ENCODE measurements around the gene PSMC3.
A peak's percentile ranks its signal among the peaks of the same experiment; 100 is the strongest.

DNA sequence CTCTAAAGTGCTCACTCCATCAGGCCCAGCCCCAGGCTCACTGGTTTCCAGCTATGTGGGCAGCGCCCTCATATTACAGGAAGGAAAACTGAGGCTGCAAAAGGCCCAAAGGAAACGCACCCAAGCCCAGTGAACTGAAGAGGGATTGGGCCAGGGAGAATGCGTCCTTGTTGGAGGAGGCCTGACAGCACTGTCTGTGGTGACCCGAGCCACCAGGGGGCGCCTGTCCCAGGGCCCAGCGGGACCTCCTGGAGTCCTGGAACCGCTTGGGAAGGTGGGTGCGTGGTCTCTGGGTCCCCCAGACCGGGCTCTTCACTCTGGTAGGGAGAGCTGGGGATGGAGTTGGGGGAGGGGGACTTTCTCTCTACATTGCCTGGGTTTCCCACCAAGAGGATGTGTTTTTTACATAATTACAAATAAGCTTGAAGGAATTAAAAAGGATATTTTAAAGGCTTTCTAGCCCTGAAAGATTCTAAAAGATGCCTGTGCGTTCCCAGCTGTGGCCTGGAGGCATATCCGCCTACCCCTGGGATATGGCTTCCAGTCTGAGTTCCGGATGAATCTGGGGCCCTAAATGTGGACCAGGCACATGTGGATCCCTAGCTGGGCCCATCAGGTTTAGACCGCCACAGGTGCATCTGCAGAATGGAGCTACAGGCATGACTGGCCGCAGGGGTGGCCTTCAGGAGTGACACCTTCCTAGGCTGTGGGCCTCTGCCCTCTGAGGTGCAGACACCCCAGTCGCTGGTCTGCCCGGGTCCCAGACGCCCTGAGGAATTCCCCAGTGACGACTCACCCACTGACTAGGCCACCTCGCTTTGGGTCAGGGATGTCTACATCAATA is 52.1 kb downstream of the PSMC3 start:
- TF ChIP-seq, protein P1, sequence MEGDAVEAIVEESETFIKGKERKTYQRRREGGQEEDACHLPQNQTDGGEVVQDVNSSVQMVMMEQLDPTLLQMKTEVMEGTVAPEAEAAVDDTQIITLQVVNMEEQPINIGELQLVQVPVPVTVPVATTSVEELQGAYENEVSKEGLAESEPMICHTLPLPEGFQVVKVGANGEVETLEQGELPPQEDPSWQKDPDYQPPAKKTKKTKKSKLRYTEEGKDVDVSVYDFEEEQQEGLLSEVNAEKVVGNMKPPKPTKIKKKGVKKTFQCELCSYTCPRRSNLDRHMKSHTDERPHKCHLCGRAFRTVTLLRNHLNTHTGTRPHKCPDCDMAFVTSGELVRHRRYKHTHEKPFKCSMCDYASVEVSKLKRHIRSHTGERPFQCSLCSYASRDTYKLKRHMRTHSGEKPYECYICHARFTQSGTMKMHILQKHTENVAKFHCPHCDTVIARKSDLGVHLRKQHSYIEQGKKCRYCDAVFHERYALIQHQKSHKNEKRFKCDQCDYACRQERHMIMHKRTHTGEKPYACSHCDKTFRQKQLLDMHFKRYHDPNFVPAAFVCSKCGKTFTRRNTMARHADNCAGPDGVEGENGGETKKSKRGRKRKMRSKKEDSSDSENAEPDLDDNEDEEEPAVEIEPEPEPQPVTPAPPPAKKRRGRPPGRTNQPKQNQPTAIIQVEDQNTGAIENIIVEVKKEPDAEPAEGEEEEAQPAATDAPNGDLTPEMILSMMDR (IDR thresholded peaks at IDR 0.05): peak; percentile 87 to 98 (median 96)
- no peak for TF ChIP-seq POLR2A (IDR thresholded peaks at IDR 0.05)

Measured in heart left ventricle (tissue), 13 donors.